Fibroblast of lung (primary cell): ENCODE data around the gene ATP10A. TPM values are rescaled to one million over a fixed set of nuclear protein-coding genes. Genes with fewer than 3 reads are reported as not detected.

Experiments
- DNase-seq, 2 donors: peaks; one replicate each; pipeline versions ENCODE4 v3.0.0 to v3.0.0-alpha.2; 2010; ENCODE audit warnings: low read depth in 2 of 2
- H2AFZ ChIP-seq: 2 replicates; pipeline ENCODE4 v1.5.1; 2012; ENCODE audit warnings: low read length, control low read depth, inconsistent platforms
- H3K27ac ChIP-seq: 2 replicates; pipeline ENCODE4 v1.5.1; 2011; ENCODE audit warnings: low read length, control low read depth; ENCODE audit not compliant: insufficient read depth
- H3K27me3 ChIP-seq: 2 replicates; pipeline ENCODE4 v1.5.1; 2011; ENCODE audit warnings: mild to moderate bottlenecking, low read length; ENCODE audit not compliant: control insufficient read depth, insufficient read depth
- H3K36me3 ChIP-seq: 2 replicates; pipeline ENCODE4 v1.5.1; 2011; ENCODE audit warnings: low read length; ENCODE audit not compliant: control insufficient read depth, insufficient read depth
- H3K4me1 ChIP-seq: 2 replicates; pipeline ENCODE4 v1.5.1; 2011; ENCODE audit warnings: low read length; ENCODE audit not compliant: control insufficient read depth, insufficient read depth; ENCODE audit errors: extremely low read depth
- H3K4me2 ChIP-seq: 2 replicates; pipeline ENCODE4 v1.5.1; 2011; ENCODE audit warnings: low read length, control low read depth; ENCODE audit not compliant: insufficient read depth; ENCODE audit errors: extremely low read depth
- H3K4me3 ChIP-seq, 4 experiments: fragments of 200-600 bp in 1 of 4; sonication (generic) in 1 of 4; replicated peaks in 1 of 4; 2 replicates each; pipeline ENCODE4 v1.5.1; 2011 to 2016; ENCODE audit warnings: low read length in 4 of 4, low read depth in 3 of 4, mild to moderate bottlenecking in 3 of 4, control low read depth in 2 of 4, inconsistent platforms in 1 of 4, mixed read lengths in 1 of 4; ENCODE audit not compliant: insufficient read depth in 1 of 4; ENCODE audit errors: control extremely low read depth in 1 of 4
- H3K79me2 ChIP-seq: 2 replicates; pipeline ENCODE4 v1.5.1; 2012; ENCODE audit warnings: mild to moderate bottlenecking, low read length, inconsistent platforms; ENCODE audit not compliant: control insufficient read depth, insufficient read depth
- H3K9ac ChIP-seq: 2 replicates; pipeline ENCODE4 v1.5.1; 2011; ENCODE audit warnings: mild to moderate bottlenecking, low read length, control low read depth; ENCODE audit not compliant: insufficient read depth
- H3K9me3 ChIP-seq: 2 replicates; pipeline ENCODE4 v1.5.1; 2012; ENCODE audit warnings: low read depth, low read length; ENCODE audit not compliant: control insufficient read depth, insufficient read depth
- H4K20me1 ChIP-seq: 2 replicates; pipeline ENCODE4 v1.5.1; 2011; ENCODE audit warnings: low read length; ENCODE audit not compliant: control insufficient read depth, insufficient read depth; ENCODE audit errors: extremely low read depth
- EZH2 ChIP-seq: IDR thresholded peaks from 2 replicates; pipeline ENCODE4 v1.5.1; 2012; ENCODE audit warnings: low read length, control low read depth, mild to moderate bottlenecking; ENCODE audit errors: missing control alignments
- polyA plus RNA-seq, 2 donors: library from polyadenylated mRNA; depleted of rRNA in 1 of 2; stranded (reverse) in 1 of 2; unstranded in 1 of 2; fragments of >200 nt; gene quantifications; 2 replicates each; pipeline ENCODE4 v1.2.1, GENCODE V29; 2011 to 2012; ENCODE audit warnings: missing spikeins in 1 of 2
- total RNA-seq: library from RNA; depleted of rRNA; stranded (reverse); fragments of >200 nt; gene quantifications from 2 replicates; pipeline ENCODE4 v1.2.1, GENCODE V29; 2014
- TF ChIP-seq, protein P1 (sequence below), 2 donors: IDR thresholded peaks in 1 of 2; conservative IDR thresholded peaks in 1 of 2; 1 replicate in 1 of 2; 2 replicates in 1 of 2; pipeline ENCODE4 v1.5.1; 2011 to 2012; ENCODE audit warnings: low read length in 2 of 2, control low read depth in 1 of 2, inconsistent platforms in 1 of 2, low read depth in 1 of 2, mild to moderate bottlenecking in 1 of 2

The ATP10A gene
- total and polyA plus RNA-seq, 2 donors (not counting 1 experiment from before 2014, with no cell fraction given) = 12.7 to 13.8 TPM

DNA sequence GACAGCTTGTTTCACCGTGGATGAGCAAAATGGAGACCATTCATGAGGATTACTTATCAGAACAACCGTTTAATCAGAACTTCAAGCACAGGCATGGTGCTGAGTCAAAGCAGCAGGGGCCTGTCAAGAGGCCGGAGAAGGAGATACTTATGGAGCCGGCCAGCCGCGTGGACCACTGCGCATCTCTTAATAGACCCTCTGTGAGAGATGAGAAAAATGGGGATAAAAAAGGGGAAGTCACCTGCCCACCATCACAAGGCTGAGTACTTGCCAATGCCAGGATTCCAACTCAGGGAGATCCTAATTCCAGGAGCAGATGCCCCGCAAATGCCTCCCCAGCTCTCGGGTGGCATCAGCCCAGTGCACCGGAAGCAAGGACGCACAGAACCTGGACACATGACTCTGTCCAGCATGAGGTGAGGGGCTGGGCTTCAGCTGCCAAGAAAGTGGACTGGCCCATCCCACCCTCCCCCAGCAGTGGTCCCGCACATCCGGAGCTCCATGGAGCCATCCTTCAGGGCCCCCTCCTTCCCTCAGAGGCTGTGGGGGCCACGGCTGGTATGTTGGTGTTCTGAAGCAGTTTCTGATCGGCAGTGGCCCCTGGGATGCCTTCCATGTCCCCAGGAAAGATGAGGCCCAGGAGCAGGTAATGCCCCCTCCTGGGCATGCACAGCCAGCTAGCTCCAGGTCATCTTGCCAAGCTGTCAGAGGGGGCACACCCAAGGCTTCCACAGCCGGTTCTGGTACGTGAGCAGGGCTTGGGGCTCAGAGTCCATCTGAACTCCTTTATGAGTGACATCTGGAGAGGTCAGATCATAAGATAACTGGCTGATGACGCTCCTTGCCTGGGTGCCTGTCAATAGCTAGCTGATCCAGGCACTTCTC, 143.8 kb downstream of the ATP10A start:
- H3K4me2 ChIP-seq = no peak overlapping the region
- H3K79me2 ChIP-seq = no peaks in the 10 kb centered on the region
- H3K9me3 ChIP-seq = no peaks in the 10 kb centered on the region
- H4K20me1 ChIP-seq = no peaks in the 10 kb centered on the region
- no peak overlapping the region for H3K4me3 ChIP-seq
- no peaks in the 10 kb centered on the region for H3K4me1 ChIP-seq
- H2AFZ ChIP-seq = no peak overlapping the region
- H3K27me3 ChIP-seq = no peaks in the 10 kb centered on the region
- H3K27ac ChIP-seq = no peak overlapping the region
- no peak for DNase-seq
- TF ChIP-seq, protein P1, sequence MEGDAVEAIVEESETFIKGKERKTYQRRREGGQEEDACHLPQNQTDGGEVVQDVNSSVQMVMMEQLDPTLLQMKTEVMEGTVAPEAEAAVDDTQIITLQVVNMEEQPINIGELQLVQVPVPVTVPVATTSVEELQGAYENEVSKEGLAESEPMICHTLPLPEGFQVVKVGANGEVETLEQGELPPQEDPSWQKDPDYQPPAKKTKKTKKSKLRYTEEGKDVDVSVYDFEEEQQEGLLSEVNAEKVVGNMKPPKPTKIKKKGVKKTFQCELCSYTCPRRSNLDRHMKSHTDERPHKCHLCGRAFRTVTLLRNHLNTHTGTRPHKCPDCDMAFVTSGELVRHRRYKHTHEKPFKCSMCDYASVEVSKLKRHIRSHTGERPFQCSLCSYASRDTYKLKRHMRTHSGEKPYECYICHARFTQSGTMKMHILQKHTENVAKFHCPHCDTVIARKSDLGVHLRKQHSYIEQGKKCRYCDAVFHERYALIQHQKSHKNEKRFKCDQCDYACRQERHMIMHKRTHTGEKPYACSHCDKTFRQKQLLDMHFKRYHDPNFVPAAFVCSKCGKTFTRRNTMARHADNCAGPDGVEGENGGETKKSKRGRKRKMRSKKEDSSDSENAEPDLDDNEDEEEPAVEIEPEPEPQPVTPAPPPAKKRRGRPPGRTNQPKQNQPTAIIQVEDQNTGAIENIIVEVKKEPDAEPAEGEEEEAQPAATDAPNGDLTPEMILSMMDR (conservative IDR thresholded peaks at IDR 0.05 in 1 of 2, IDR thresholded peaks at IDR 0.05 in 1 of 2; ENCODE audit: low read depth in 1 of 2, low read length in 2 of 2) = no peak
- no peak for TF ChIP-seq EZH2
- peaks cover 5% of the 10 kb centered on the region for H3K36me3 ChIP-seq
- no peak overlapping the region for H3K9ac ChIP-seq

DNA sequence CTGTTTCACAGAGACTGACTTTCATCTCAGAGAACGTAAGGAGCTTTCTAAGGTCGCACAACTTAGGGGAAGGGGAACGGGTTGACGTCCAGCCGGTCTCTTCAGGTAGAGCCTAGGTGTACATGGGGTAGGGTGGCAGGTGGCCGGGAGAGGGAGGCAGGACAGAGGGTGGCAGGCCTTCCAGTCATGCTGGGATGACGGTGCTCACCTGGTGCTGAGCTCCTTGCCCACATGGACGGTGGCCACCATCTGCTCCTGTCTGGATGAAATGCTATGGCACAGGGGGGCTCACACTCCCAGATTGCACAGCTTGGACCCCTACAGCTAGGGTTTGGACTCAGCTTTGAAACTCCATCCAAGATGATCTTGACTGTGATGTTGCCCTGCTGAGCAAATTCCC, 144.5 kb downstream of the ATP10A start:
- no peaks in the 10 kb centered on the region for H4K20me1 ChIP-seq
- H3K27ac ChIP-seq = no peak overlapping the region
- H3K36me3 ChIP-seq = peaks cover 4% of the 10 kb centered on the region
- H3K27me3 ChIP-seq = no peaks in the 10 kb centered on the region
- no peak overlapping the region for H3K4me2 ChIP-seq
- no peak overlapping the region for H3K9ac ChIP-seq
- no peaks in the 10 kb centered on the region for H3K4me1 ChIP-seq
- no peak for DNase-seq
- H2AFZ ChIP-seq = no peak overlapping the region
- no peak overlapping the region for H3K4me3 ChIP-seq
- no peaks in the 10 kb centered on the region for H3K9me3 ChIP-seq
- TF ChIP-seq, protein P1 (conservative IDR thresholded peaks at IDR 0.05 in 1 of 2, IDR thresholded peaks at IDR 0.05 in 1 of 2; ENCODE audit: low read depth in 1 of 2, low read length in 2 of 2) = no peak
- TF ChIP-seq EZH2 = no peak
- H3K79me2 ChIP-seq = no peaks in the 10 kb centered on the region

DNA sequence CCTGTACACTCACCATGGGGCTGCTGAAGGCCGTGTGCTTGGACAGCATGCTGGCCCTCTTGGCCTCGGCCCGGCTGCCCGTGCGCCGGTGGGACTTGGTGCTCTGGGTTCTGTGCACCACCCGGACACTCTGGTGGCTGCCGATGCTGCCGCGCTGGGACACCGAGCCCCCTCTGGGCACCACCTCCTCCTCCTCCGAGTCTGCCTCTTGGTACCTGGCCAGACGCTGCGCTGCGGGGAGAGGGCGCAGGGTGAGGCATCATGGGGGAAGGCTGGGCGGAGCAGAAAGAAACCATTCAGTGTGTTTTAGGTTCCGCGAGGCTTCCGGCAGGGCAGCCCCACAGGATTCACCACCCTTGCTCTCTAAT, 145.0 kb downstream of the ATP10A start:
- H4K20me1 ChIP-seq = no peaks in the 10 kb centered on the region
- H3K79me2 ChIP-seq = no peaks in the 10 kb centered on the region
- no peak overlapping the region for H3K27ac ChIP-seq
- no peak overlapping the region for H3K4me2 ChIP-seq
- DNase-seq = no peak
- H3K4me1 ChIP-seq = no peaks in the 10 kb centered on the region
- H3K9ac ChIP-seq = no peak overlapping the region
- no peaks in the 10 kb centered on the region for H3K9me3 ChIP-seq
- H2AFZ ChIP-seq = no peak overlapping the region
- H3K36me3 ChIP-seq = peaks cover 4% of the 10 kb centered on the region
- H3K4me3 ChIP-seq = no peak overlapping the region
- no peak for TF ChIP-seq EZH2
- TF ChIP-seq, protein P1 (conservative IDR thresholded peaks at IDR 0.05 in 1 of 2, IDR thresholded peaks at IDR 0.05 in 1 of 2; ENCODE audit: low read depth in 1 of 2, low read length in 2 of 2) = no peak
- no peaks in the 10 kb centered on the region for H3K27me3 ChIP-seq
